GM19455 (cell line): ENCODE data around the gene TOMM6.

ENCODE experiments used
- ATAC-seq: cut with Tn5 transposase; IDR thresholded peaks from one replicate; pipeline ENCODE4 v1.9.1; 2021; ENCODE audit not compliant: unreplicated experiment

TOMM6 gene

GRCh38 chr6:41787219-41787917 is at the start of gene TOMM6:
TOMM6 (plus strand) TSS chr6:41787694; CDS start chr6:41787698, 4 bp downstream.
- peak; percentile 74 for ATAC-seq

- ATAC-seq: no peak
These were observed 48.5 kb upstream of the TOMM6 start for GRCh38 chr6:41739041-41739440.

- no peak for ATAC-seq
These were observed 46.9 kb upstream of the TOMM6 start for GRCh38 chr6:41740366-41741162.

- no peak for ATAC-seq
These were observed 45.6 kb upstream of the TOMM6 start for GRCh38 chr6:41741625-41742490.

GRCh38 chr6:41743406-41744235 is 43.9 kb upstream of the TOMM6 start:
- ATAC-seq: no peak

- ATAC-seq: no peak
These were observed 43.2 kb upstream of the TOMM6 start for GRCh38 chr6:41744236-41744787.

DNA sequence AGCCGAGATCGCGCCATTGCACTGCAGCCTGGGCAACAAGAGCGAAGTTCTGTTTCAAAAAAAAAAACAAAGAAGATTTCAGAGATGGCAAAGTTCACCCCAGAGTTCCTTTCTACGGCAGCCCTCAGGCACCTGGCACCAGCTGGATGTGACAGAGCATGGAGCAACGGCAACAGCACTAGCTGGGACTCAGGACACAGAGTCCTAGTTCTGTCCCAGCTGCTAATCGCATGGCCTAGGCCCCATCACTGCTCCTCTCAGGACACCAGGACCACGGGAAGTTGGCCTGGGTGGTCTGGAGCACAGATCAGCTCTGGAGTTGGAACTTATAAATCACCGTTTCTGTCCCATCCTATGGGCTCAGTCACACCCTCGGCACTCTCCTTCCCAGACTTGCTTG is 41.4 kb upstream of the TOMM6 start:
- no peak for ATAC-seq

GRCh38 chr6:41747256-41748101 is 40.0 kb upstream of the TOMM6 start, which contains the start of gene PGC:
PGC (minus strand) TSS chr6:41747397; CDS start chr6:41747334, 63 bp downstream.
- ATAC-seq: no peak

- no peak for ATAC-seq
These were observed 39.4 kb upstream of the TOMM6 start for GRCh38 chr6:41748102-41748477.

- no peak for ATAC-seq
These were observed 39.0 kb upstream of the TOMM6 start for GRCh38 chr6:41748542-41748941.

GRCh38 chr6:41750374-41750773 is 37.1 kb upstream of the TOMM6 start:
- no peak for ATAC-seq

DNA sequence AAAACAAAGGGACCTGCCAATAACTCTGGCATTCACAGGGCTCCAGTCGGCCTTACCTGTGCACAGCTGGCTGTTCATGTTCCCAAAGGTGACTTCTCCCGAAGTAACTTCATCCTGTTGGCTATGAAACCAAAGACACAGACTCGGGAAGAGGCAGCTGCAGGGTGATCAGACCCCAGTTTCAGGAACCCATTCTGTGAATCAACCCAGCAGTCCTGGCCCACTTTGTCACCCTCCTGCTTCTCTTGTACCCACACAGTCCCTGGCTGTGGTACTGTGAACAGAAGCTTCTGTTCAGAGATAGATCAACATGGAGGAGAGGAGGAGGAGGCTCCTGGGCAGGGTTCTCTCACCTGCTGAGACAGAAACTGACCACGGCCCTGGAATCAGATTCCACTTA is 31.6 kb upstream of the TOMM6 start:
- ATAC-seq: no peak

DNA sequence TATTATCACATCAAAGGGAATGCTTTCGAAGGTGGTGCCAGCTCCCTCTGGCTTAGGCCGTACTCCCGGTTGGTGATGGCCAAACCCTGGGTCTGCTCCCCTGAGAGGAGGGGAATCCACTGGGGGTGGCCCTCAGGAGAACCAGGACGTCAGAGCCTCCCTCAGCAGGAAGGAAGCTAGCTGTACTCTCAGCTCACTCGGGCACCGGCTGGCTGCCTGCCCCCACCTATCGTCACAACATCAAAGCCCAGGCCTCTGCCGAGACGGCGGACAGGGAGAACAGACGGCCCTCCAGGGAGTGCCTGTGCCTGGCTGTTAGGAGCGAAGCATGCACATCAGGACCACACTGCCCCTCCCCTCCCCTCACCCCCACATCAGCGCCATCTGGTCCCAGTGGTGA is 31.1 kb upstream of the TOMM6 start:
- ATAC-seq: no peak

DNA sequence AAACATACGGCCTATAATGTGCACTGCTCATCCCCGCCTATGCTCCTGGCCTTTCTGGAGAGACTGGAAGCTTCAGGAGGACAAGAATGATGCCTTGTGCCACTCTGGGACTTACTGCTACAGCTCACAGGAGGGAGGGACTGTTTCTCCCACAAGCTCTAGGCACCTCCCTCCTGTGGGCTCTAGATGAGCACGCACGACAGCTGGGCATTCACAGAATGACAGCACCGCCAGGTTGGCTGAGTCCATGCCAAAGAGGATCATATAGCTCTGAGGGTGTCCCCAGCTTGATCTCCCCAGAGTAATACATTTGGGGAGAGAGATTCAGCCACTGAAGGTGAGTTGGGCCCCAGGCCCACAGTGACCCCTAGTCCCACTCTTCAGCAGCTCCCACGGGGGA is 30.2 kb upstream of the TOMM6 start:
- no peak for ATAC-seq

DNA sequence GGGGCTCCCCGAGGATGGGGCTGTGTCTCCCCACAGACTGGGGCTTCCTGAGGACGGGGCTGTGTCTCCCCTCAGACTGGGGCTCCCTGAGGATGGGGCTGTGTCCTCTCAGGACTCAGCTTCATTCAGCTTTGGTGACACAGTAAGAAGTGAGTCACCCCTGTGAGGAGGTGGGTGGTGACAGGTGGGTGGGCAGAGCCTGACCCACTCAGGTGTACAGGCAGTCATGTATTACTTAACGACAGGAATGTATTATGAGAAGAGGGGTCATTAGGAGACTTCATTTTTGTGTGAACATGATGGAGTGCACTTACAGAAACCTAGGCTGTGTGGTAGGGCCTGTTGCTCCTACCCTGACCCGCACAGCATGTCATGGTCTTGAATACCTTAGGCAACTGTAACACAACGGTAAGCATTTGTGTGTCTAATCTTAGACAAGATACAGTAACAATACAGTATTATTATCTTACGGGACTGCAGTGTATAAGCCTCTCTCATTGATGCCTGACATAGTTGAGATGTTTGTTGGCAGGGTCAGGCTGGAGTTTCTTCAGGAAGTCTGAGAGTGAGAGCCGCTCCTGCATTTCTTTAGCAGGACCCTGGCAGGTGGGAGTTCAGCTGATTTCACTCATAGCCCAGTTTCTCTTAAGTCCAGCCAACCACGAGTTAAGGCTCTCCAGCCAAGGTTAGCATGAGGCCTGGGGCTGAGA is 29.4 kb upstream of the TOMM6 start:
- no peak for ATAC-seq

- ATAC-seq: no peak
These were observed 28.9 kb upstream of the TOMM6 start for GRCh38 chr6:41758641-41759035.

DNA sequence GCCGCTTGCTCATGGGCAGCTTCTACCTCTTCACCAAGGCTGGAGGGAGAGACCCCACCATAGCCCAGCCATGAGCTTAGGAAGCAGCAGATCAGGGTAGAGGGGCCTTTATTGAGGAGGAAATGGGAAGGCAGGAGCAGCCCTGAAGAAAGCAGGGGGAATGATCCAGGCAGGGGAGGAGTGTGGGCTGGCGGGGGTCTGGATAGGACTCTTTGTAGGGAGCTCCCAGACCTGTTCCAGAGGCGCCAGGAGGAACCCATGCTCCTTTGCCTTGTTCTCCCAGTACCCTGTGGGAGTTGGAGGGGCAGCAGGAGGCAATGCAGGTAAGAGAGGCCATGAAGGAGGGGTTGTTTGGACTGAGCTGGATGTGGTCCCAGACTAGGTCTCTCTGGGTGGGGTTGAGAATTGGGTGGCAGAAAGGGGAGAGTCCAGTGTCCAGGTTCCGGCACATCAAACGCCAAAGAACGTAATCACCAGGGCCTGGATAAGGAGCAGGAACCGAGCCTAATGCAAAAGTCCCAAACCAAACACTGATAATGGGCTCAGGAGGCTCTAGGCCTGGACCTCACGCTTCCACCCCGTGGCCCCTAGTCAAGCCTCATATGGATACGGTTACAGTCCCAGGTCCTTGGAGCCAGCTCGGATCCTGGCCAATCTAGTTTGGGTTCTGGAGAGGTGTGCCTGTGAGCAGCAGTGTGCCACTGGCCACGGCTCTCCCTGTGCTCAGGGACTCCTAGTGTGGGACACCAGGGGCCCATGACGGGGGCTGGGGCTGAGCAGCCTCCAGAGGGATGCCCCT is 28.2 kb upstream of the TOMM6 start:
- ATAC-seq: no peak
